Measurements from ENCODE around the gene KCNH1.
"Not testable (repeated sequence)": the region's sequence is repeated elsewhere in the genome, so short reads cannot be mapped to it uniquely, and the experiment has no call there.

The KCNH1 gene

DNA sequence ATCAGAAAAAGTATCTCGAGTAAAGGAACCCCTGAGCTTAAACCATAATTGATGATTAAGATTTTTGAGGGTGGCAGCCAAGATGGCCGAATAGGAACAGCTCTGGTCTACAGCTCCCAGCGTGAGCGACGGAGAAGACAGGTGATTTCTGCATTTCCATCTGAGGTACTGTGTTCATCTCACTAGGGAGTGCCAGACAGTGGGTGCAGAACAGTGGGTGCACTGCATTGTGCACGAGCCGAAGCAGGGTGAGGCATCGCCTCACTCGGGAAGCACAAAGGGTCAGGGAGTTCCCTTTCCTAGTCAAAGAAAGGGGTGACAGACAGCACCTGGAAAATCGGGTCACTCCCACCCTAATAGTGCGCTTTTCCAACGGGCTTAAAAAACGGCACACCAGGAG, 138.0 kb downstream of the KCNH1 start:
- not testable (repeated sequence) for DNase-seq

DNA sequence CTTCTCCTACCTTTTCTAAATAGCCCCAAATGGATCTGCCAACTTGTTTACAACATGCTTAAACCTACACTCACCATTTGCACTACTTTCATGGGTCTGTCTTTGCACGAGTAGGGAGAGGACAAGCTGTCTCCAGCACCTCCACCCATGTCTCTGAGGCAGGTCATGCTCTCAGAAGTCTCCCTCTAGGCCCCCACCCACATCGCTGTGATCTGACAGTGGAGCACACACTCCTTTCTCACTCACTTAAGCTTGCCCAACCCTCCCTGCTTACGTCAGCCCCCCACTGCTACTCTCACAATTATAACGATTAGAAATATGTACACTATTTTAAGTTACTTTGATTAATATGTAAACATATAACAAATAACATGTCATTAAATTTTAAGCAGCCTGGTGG, 141.1 kb downstream of the KCNH1 start:
- DNase-seq, result no peak

GRCh38 chr1:210989905-210990304, 144.0 kb downstream of the KCNH1 start:
- no peak for DNase-seq

DNA sequence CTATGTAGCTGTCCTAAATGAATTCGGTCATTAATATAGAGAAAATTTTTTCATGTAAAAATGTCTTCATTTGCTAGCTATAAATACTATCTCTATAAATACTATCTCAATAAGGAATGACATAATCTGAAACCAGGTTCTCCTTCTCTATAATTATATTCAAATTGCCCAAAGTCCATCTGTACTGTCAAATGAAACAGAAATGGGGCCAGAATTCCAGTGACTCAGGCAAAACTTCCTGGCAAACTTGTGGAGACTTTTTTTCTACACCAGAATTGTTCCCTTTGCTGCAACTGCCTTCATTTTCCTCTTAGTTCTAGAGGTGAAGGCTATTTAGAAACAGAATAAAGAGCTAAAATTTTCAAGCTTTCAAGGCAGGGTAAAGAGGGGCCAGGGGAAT, 152.5 kb downstream of the KCNH1 start:
- no peak for DNase-seq

DNA sequence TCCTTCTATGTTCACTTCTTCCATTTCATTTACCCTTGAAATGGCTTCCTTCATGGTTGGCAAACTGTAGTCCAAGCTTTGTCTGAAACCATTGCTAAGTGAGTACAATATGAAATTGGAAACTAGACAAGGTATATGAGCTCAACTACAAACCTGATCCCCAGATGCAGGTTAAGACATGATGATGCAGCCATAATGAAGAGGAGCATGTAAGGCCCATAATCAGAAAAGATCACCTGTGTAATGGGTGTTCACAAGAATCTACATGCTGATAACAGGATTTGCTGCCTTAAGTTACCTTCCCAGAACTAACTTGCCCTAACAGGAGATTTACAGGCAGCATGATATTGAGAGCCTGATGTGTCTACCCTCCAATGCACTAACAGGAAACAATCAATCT, 153.9 kb downstream of the KCNH1 start:
- DNase-seq, result no peak

DNA sequence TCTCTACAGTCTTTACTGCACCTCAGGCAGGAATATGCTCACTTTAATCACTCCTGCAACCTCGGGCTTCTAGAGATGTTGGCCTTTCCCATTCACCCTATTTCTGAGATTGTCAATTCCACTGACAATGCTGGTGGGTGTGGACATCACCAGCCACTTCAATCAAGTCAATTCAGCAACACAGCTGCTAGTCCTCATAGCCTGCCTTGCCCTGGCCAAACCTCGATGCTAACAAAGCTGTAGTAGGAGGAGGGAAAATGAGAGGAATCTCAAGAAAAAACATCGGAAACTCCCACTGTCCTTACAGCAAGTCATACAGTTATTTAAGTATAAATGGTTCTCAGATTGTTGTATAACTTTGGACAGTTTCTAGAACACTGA, 155.0 kb downstream of the KCNH1 start:
- no peak for DNase-seq

- no peak for DNase-seq
Observed at GRCh38 chr1:210978316-210978973, 155.5 kb downstream of the KCNH1 start.

GRCh38 chr1:210951279-210951678, 182.7 kb downstream of the KCNH1 start:
- DNase-seq, result no peak

DNA sequence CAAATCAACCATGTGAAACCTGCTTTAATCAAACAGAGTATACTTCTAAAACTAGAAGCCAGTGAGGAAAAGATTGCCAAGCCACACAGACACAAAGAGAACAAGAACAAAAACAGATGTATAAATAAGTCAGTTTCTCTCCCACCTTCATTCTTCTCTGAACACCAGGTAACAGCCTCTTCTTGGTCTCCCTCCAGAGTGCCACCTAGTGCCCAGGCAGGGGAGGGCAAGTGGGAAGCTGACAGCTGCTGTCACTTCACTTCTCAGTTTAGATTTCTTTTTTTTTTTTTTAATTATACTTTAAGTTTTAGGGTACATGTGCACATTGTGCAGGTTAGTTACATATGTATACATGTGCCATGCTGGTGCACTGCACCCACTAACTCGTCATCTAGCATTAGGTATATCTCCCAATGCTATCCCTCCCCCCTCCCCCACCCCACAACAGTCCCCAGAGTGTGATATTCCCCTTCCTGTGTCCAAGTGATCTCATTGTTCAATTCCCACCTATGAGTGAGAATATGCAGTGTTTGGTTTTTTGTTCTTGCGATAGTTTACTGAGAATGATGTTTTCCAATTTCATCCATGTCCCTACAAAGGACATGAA, 183.9 kb downstream of the KCNH1 start:
- peak; percentile 57 for DNase-seq

GRCh38 chr1:210949489-210949888, 184.5 kb downstream of the KCNH1 start:
- DNase-seq, result no peak

DNA sequence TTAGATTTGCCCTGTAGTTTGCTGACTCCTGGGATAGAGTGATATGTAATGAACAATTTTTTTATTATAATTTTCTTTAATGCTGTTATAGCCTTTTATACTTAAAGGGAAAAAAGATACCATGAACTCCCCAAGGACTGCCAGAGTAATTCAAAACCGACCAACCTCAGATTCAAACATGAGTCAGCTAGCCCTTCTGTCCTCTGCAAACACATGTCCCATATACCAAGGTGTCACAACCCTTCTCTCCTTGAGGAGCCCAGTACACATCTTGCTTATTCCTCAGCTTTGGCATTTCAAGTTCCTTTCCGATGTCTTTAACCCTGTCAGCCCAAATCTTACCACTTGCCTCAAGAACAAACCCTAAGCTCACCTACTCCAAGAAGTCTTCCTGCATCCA, 184.9 kb downstream of the KCNH1 start:
- no peak for DNase-seq

GRCh38 chr1:210944252-210944651, 189.7 kb downstream of the KCNH1 start:
- DNase-seq, result no peak

GRCh38 chr1:210942513-210942912, 191.4 kb downstream of the KCNH1 start:
- DNase-seq, result no peak

- DNase-seq, result no peak
Observed at GRCh38 chr1:210940081-210940617, 193.8 kb downstream of the KCNH1 start.

DNA sequence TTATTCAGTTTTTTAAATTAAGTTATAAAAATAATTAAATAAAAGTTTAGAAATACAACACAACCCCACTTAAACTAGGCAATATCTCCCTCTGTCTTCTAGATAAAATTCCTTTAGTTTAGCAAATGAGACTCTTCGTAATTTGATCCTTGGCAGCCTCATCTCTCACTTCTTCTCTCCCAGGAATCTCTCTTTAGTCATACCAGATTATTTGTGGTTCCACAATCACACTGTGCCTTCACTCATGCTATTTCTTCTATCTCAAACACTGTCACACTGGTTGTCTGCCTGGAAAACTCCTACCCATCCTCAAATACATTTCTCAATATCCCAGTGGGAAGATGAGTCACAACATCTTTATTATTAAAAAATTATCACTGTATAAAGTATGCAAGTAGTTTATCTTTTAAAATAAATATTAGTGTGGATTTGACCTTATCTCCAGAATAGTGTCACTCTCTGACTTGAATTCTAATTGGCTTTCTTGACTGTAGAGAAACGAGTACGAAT, 195.5 kb downstream of the KCNH1 start:
- DNase-seq, result no peak

DNA sequence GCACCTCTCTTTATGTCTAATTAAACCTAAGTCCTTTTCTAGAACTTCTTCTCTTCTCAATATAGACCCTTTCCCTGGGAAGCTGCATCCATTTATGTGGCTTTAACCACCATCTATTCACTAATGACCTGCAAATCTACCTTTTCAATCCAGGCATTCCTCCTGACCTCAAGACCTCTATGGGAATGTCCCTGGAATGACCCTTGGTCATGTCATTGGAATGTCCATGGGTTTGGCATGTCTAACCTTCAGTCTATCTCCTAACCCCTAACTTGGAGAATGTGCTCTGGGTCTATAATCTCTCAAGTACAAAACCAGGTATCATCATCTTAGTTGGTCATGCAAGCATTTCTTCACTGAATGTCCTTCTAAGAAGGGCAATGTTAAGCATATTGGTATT, 196.1 kb downstream of the KCNH1 start:
- no peak for DNase-seq

DNA sequence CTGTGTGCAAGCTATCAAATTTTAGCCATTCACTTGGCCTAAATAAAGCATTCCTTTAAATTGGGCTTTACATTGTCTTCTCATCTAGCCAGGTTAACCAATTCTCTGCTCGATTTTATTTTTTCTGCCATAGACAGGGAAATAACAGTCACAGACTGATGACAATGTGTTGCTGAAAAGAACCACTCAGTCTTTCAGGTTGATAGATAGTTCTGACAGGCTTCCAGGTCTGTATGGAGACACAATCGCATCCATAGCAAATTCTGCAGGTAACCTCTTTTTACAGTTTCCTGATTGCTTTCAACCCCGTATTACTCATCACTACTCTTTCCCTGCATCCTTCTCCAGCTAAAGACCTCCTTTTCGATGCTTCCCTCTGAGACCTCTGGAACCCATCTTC, 198.0 kb downstream of the KCNH1 start:
- DNase-seq, result no peak

DNA sequence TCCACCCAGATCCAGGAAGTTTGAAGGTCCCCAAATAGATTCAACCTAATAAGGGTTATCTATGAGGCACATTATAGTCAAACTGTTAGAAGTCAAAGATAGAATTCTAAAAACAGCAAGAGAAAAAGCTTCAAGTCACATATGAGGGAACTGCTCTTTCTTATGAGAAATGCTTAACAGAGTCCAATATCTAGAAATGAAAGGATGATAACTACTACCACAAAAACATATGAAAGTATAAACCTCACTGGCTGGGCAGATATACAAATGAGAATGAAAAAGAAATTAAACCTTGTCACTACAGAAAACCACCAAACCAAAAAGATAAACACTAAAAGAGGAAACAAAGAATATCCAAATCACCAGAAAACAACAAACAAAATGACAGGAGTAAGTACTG, 201.8 kb downstream of the KCNH1 start:
- DNase-seq, result no peak

- no peak for DNase-seq
Observed at GRCh38 chr1:210922666-210923065, 211.3 kb downstream of the KCNH1 start.

DNA sequence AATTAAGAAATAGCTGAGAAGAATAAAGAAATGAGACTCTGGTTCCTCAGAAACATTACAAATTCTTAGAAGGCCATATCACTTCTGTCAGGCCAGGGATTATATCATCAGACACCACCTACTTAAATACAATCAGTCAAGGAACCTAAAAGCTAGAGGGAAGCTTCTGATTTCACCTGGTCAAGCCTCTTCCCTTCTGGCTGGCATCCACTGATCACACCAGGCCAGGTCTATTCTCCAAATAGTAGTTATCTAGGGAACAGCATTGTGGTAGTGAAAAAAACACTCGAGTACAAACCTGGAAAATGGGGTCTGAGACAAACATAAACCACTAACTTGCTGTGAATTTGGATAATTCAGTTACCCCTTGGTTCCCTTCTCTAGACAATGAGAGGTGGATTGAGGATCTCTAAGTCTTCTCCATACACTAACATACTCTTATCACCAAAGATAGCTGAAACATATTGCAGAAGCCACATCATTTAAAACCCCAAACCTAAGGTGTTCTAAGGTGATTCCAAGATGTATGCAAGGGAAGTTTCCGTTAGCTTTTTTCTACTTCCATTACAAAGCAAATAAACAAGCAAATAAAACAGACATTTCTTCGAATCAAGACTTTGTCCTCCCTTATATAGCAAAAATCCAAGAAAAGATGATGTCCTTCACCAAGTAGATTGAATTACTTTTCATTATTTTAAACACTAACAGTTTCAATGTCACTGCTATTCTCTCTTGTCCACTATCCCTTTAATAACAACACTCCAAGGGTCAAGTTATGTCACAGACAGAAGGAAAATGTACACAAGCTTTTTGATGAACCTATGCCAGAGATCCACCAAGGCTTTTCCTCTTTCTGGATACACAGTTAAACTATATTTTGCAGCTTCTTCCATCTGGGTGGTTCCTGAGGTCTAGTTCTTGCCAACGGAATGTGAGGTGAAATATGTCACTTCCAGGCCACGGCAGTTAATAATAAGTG, 212.9 kb downstream of the KCNH1 start:
- DNase-seq, result no peak

- DNase-seq, result no peak
Observed at GRCh38 chr1:210920258-210920657, 213.7 kb downstream of the KCNH1 start.

DNA sequence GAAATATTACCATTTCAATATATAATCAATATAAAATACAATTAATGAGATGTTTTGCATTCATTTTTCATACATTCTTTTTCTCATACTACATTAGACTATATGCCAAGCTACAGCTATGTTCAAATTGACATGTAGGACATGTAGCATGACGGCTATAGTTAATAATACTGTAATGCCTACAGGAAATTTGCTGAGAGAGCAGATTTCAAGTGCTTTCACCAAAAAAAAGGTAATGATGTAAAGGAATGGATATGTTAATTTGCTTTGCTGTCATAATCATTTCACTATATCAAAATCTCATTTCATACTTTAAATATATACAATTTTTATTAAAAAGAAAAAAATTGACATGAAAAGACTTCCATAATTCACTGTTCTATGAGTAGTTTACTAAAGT, 215.1 kb downstream of the KCNH1 start:
- no peak for DNase-seq

GRCh38 chr1:210917560-210918169, 216.3 kb downstream of the KCNH1 start:
- DNase-seq, result no peak

Data from hematopoietic multipotent progenitor cell treated with erythropoietin and hydrocortisone succinate and interleukin-3 and kit ligand, for 6 days (in vitro differentiated cells).